Lung (tissue), 12 donors: ENCODE data around the gene HDAC4. TPM values are rescaled to one million over a fixed set of nuclear protein-coding genes. Genes with fewer than 3 reads are reported as not detected.

Source experiments
- ATAC-seq: fragments of 200-7000 bp; cut with Tn5 transposase; one replicate; pipeline ENCODE4 v1.9.1; 2020; ENCODE audit warnings: moderate number of reproducible peaks; ENCODE audit not compliant: insufficient read depth, low FRiP score
- DNase-seq, 3 donors: peaks; one replicate each; pipeline ENCODE4 v3.0.0-alpha.2; 2013 to 2017
- H3K27ac ChIP-seq, 2 donors: one replicate each; pipeline ENCODE4 v1.5.1; 2013; ENCODE audit warnings: mild to moderate bottlenecking in 2 of 2, moderate library complexity in 2 of 2, control low read depth in 1 of 2, inconsistent platforms in 1 of 2, low read depth in 1 of 2, low read length in 1 of 2
- H3K27me3 ChIP-seq, 3 donors: one replicate each; pipeline ENCODE4 v1.5.1; 2013; ENCODE audit warnings: low read length in 2 of 3; ENCODE audit not compliant: control insufficient read depth in 3 of 3, insufficient read depth in 3 of 3
- H3K36me3 ChIP-seq, 4 donors: one replicate each; pipeline ENCODE4 v1.5.1; 2013; ENCODE audit warnings: low read length in 4 of 4, mild to moderate bottlenecking in 1 of 4, moderate library complexity in 1 of 4; ENCODE audit not compliant: control insufficient read depth in 4 of 4, insufficient read depth in 4 of 4
- H3K4me1 ChIP-seq, 5 donors: one replicate each; pipeline ENCODE4 v1.5.1; 2013; ENCODE audit warnings: low read length in 5 of 5, mild to moderate bottlenecking in 2 of 5, moderate library complexity in 1 of 5; ENCODE audit not compliant: control insufficient read depth in 5 of 5, insufficient read depth in 5 of 5
- H3K4me3 ChIP-seq: one replicate; pipeline ENCODE4 v1.5.1; 2013; ENCODE audit warnings: mild to moderate bottlenecking, control low read depth, moderate library complexity
- H3K9ac ChIP-seq, 2 donors: one replicate each; pipeline ENCODE4 v1.5.1; 2013; ENCODE audit warnings: low read length in 2 of 2, control low read depth in 1 of 2; ENCODE audit not compliant: insufficient read depth in 1 of 2
- H3K9me3 ChIP-seq, 4 donors: one replicate each; pipeline ENCODE4 v1.5.1; 2013; ENCODE audit warnings: low read length in 3 of 4, mild to moderate bottlenecking in 1 of 4, moderate library complexity in 1 of 4; ENCODE audit not compliant: control insufficient read depth in 4 of 4, insufficient read depth in 3 of 4
- CTCF ChIP-seq: IDR thresholded peaks from 2 replicates; pipeline ENCODE4 v1.5.1; 2012; ENCODE audit warnings: mild to moderate bottlenecking; ENCODE audit errors: control extremely low read depth, extremely low read depth
- WGBS, 2 donors: extraction: QIAGEN DNeasy Blood & Tissue Kit; methylation state at CpG; one replicate each; pipeline ENCODE4 v1.1.7; 2013; 5-methylcytosine and 5-hydroxymethylcytosine counted together
- polyA plus RNA-seq, 2 donors: library from polyadenylated mRNA; stranded (reverse); fragments of 200-250 nt; gene quantifications; one replicate each; pipeline ENCODE4 v1.2.1, GENCODE V29; 2013
- total RNA-seq, 2 donors: library from RNA; depleted of rRNA in 1 of 2; stranded (reverse); fragments of >200 nt in 1 of 2; gene quantifications; one replicate each; pipeline ENCODE4 v1.2.1, GENCODE V29; 2014 to 2021
- donor health status: control.
- donor health status: control.
- donor health status: Bipolar disorder and iron deficiency.
- donor health status: healthy.
- donor health status: DM: yes; HTN: yes; CAD: no.

The HDAC4 gene
- total and polyA plus RNA-seq, 4 donors: 6.9 to 47.7 (median 20.7) TPM

DNA sequence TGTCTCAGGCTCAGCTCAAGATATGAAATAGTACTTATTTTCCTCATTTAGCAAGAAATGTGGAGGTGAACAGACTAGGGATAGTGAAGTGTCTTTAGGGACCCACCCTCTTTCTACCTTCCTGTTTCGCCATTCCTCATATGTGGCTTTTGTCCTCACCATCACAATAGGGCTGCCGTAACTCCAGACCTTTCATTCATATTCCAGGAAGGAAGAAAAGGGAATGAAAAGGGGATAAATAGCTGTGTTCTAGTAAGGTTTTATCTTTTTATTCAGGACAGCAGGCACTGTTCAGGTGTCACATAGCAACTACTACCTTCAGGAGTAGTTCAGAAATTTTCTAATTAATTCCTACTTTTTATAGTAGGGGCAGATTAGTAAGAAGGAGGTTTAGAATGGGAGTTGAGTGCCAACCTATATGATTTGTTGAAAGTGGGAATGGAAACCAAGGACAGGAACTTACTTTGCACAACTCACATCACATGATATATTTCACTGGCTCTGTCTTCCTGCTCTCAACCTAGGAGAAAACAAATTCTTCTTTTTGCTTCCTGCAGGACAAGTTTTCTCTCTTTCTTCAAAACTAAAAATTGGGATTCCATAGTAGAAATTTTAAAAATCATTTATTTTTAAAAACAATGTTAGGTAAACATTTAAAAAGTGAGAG is 36.0 kb upstream of the HDAC4 start:
- Histone ChIP-seq H3K27ac (no peak overlapping the region), H3K9me3 (peaks cover 0 to 6% (median 2%) of the 10 kb centered on the region in 4 donors), H3K9ac (no peak overlapping the region), H3K36me3 (no peaks in the 10 kb centered on the region), H3K27me3 (peaks cover 0 to 7% (median 0%) of the 10 kb centered on the region in 3 donors), H3K4me1 (peaks cover 0 to 21% (median 4%) of the 10 kb centered on the region in 5 donors), H3K4me3 (no peak overlapping the region)
- 60 to 86% methylated on average over 2 of the region's 2 CpGs for WGBS, 2 donors
- DNase-seq (no peak), ATAC-seq (no peak)
- no peak for TF ChIP-seq CTCF

DNA sequence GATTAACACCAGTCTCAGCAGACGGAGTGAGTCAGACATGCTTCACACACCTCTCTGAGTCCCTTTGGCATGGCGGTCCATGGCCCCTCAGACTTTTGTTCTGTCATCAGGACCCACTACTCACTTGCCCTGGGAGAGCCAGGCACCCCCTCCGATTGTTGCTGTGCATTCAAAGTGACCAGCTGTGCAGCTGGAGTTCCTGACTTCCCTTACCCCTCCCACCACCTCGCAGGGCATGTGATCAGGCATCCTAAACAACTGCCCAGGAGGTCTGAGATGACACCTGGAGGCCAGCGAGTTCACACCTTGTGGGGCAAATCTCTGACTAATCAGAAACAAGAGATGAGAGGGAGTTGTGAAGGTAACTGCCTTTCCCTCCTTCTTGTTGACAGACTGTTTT is 35.3 kb upstream of the HDAC4 start:
- TF ChIP-seq CTCF: no peak
- H3K4me3 ChIP-seq: no peak overlapping the region
- peaks cover 0 to 6% (median 2%) of the 10 kb centered on the region in 4 donors for H3K9me3 ChIP-seq
- ATAC-seq (no peak), DNase-seq (no peak)
- H3K9ac ChIP-seq: no peak overlapping the region
- H3K36me3 ChIP-seq: no peaks in the 10 kb centered on the region
- no peak overlapping the region for H3K27ac ChIP-seq
- 87 to 95% methylated on average over 5 of the region's 5 CpGs for WGBS, 2 donors
- H3K27me3 ChIP-seq: peaks cover 0 to 7% (median 0%) of the 10 kb centered on the region in 3 donors
- H3K4me1 ChIP-seq: peaks cover 0 to 15% (median 4%) of the 10 kb centered on the region in 5 donors

DNA sequence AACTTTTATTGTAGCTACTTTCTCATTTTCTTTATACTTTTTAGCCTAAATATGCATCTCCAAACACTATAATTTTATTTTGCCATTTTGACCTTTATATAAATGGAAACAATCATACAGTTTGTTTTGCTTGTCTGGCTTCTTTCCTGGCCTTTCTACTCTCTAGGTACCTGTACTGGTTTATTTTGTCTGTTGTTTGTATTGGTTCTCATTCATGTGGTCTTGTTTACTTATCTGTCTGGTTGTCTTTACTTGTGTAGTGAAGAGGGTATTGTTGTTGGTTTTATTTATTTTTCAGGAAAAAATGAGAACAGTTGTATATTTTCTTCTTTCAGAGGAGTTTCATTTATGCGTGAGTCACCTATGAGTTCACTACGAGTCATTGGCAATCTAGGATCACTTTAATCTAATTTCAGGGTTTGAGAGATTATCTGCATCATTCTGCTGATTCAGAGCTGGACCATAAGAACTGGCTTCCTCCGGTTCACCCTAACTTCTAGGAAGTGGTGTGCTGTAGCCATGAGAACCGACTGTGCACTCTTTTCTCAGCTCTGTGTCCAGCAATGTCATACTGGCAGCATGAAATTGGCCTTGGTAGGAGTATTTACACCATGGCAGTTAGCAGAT is 33.1 kb upstream of the HDAC4 start:
- no peak for ATAC-seq
- DNase-seq: no peak
- Histone ChIP-seq H3K4me3 (no peak overlapping the region), H3K27ac (no peak overlapping the region), H3K9me3 (peaks cover 0 to 6% (median 2%) of the 10 kb centered on the region in 4 donors), H3K4me1 (peaks cover 0 to 6% (median 0%) of the 10 kb centered on the region in 5 donors), H3K9ac (no peak overlapping the region), H3K27me3 (no peaks in the 10 kb centered on the region), H3K36me3 (no peaks in the 10 kb centered on the region)
- no peak for TF ChIP-seq CTCF
- WGBS, 2 donors: 66 to 84% methylated on average over 4 of the region's 4 CpGs
